ENCODE results near the gene SHANK2.

The SHANK2 gene

GRCh38 chr11:71218789-71219499 is 33.4 kb downstream of the SHANK2 start:
- no peak overlapping the region for H3K4me2 ChIP-seq (ENCODE audit: low read length)
- H4K12ac ChIP-seq (ENCODE audit: low read depth, low read length) = no peak overlapping the region
- H3K23ac ChIP-seq (ENCODE audit: low read length) = no peak overlapping the region
- no peaks in the 10 kb centered on the region for H3K79me1 ChIP-seq (ENCODE audit: low read length)
- no peaks in the 10 kb centered on the region for H3K9me3 ChIP-seq (ENCODE audit: insufficient read depth, low read depth, low read length)
- no peak overlapping the region for H2AFZ ChIP-seq (ENCODE audit: insufficient read depth, low read length, poor library complexity)
- H3K36me3 ChIP-seq (ENCODE audit: control insufficient read depth in 1 of 2, insufficient read depth in 2 of 2, low read length in 2 of 2) = peaks cover 12 to 14% of the 10 kb centered on the region in 2 experiments
- H3K4me3 ChIP-seq (ENCODE audit: low read depth, low read length) = no peak overlapping the region
- H2AK5ac ChIP-seq (ENCODE audit: low read length) = no peak overlapping the region
- no peak overlapping the region for H3K18ac ChIP-seq (ENCODE audit: low read length)
- H3K27ac ChIP-seq (ENCODE audit: low read depth, low read length) = no peak overlapping the region
- no peak overlapping the region for H2BK12ac ChIP-seq (ENCODE audit: low read length)
- no peaks in the 10 kb centered on the region for H3K79me2 ChIP-seq (ENCODE audit: control insufficient read depth, insufficient read depth, low read length, poor library complexity)
- H3K4me1 ChIP-seq (ENCODE audit: control insufficient read depth in 1 of 2, insufficient read depth in 2 of 2, low read length in 2 of 2) = no peaks in the 10 kb centered on the region
- no peak overlapping the region for H4K8ac ChIP-seq (ENCODE audit: low read depth, low read length)
- no peak overlapping the region for H3K4ac ChIP-seq (ENCODE audit: low read depth, low read length)
- no peaks in the 10 kb centered on the region for H3K27me3 ChIP-seq (ENCODE audit: insufficient read depth, low read length)
- DNase-seq = no peak
- no peak overlapping the region for H2BK120ac ChIP-seq (ENCODE audit: insufficient read depth, low read length, poor library complexity)
- H3K9ac ChIP-seq (ENCODE audit: low read length) = no peak overlapping the region
- H2BK5ac ChIP-seq (ENCODE audit: low read depth, low read length, poor library complexity) = no peak overlapping the region
- H3K14ac ChIP-seq (ENCODE audit: low read length) = no peak overlapping the region
- no peak overlapping the region for H4K91ac ChIP-seq (ENCODE audit: low read depth, low read length)
- no CpG with 5 or more reads among the region's 10 CpGs for WGBS (ENCODE audit: extremely low coverage, insufficient coverage, insufficient read length)

- H2BK120ac ChIP-seq (ENCODE audit: insufficient read depth, low read length, poor library complexity) = no peak overlapping the region
- no peak overlapping the region for H2AK5ac ChIP-seq (ENCODE audit: low read length)
- no peaks in the 10 kb centered on the region for H3K9me3 ChIP-seq (ENCODE audit: insufficient read depth, low read depth, low read length)
- H3K79me2 ChIP-seq (ENCODE audit: control insufficient read depth, insufficient read depth, low read length, poor library complexity) = no peaks in the 10 kb centered on the region
- H2AFZ ChIP-seq (ENCODE audit: insufficient read depth, low read length, poor library complexity) = no peak overlapping the region
- H3K4me2 ChIP-seq (ENCODE audit: low read length) = no peak overlapping the region
- no peak overlapping the region for H3K14ac ChIP-seq (ENCODE audit: low read length)
- no peak overlapping the region for H3K4ac ChIP-seq (ENCODE audit: low read depth, low read length)
- no peak overlapping the region for H3K27ac ChIP-seq (ENCODE audit: low read depth, low read length)
- H3K9ac ChIP-seq (ENCODE audit: low read length) = no peak overlapping the region
- H3K4me3 ChIP-seq (ENCODE audit: low read depth, low read length) = no peak overlapping the region
- H3K79me1 ChIP-seq (ENCODE audit: low read length) = no peaks in the 10 kb centered on the region
- H3K23ac ChIP-seq (ENCODE audit: low read length) = no peak overlapping the region
- no peak overlapping the region for H4K8ac ChIP-seq (ENCODE audit: low read depth, low read length)
- no peaks in the 10 kb centered on the region for H3K4me1 ChIP-seq (ENCODE audit: control insufficient read depth in 1 of 2, insufficient read depth in 2 of 2, low read length in 2 of 2)
- no CpG with 5 or more reads among the region's 12 CpGs for WGBS (ENCODE audit: extremely low coverage, insufficient coverage, insufficient read length)
- no peak overlapping the region for H2BK12ac ChIP-seq (ENCODE audit: low read length)
- H3K18ac ChIP-seq (ENCODE audit: low read length) = no peak overlapping the region
- H3K27me3 ChIP-seq (ENCODE audit: insufficient read depth, low read length) = no peaks in the 10 kb centered on the region
- DNase-seq = no peak
- no peak overlapping the region for H4K12ac ChIP-seq (ENCODE audit: low read depth, low read length)
- no peak overlapping the region for H2BK5ac ChIP-seq (ENCODE audit: low read depth, low read length, poor library complexity)
- H4K91ac ChIP-seq (ENCODE audit: low read depth, low read length) = no peak overlapping the region
- peaks cover 0 to 8% of the 10 kb centered on the region in 2 experiments for H3K36me3 ChIP-seq (ENCODE audit: control insufficient read depth in 1 of 2, insufficient read depth in 2 of 2, low read length in 2 of 2)
Measured at GRCh38 chr11:71215425-71215965, 36.9 kb downstream of the SHANK2 start.

DNA sequence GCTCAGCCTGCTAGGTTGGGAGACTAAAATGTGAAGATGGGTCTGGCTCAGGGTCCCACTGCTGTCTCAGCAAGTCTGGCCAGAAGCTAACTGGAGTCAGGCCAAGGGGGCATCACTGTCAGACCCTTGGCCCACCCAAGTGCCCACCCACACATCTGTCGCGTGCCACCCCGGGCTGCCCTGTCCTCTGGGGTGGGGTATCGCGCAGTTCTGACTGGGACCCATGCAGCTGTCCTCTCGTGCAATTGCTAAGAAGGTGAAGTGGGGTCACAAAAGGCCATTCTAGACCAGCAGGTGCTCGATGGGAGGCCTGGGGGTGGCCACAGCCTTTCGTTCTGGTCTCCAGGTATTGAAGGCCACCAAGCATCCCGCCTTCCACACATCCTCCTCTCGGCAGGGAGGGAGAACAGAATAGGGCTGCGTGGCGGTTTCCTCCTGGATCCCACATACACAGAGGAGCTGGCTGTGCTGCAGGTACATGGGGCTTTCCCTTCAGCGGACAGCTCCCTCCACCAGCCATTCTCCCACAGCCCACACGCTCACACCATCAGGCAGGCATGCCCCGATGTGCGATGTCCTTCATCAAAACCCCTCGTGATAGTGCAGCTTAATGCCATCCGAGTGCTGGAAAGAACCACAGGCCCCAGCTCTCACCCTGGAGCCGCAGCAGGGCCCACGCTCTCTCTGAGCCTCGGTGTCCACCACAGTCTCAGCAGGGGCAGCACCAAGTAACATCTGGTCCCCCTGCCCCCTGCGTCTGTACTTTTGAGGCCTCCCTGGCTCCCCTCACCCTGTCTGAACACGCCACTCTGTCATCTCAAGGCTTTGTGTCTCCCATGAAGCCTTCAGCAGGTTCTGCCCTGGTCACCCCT is 37.6 kb downstream of the SHANK2 start:
- no peak overlapping the region for H2BK12ac ChIP-seq (ENCODE audit: low read length)
- H3K27ac ChIP-seq (ENCODE audit: low read depth, low read length) = no peak overlapping the region
- no peak overlapping the region for H3K4ac ChIP-seq (ENCODE audit: low read depth, low read length)
- H3K4me1 ChIP-seq (ENCODE audit: control insufficient read depth in 1 of 2, insufficient read depth in 2 of 2, low read length in 2 of 2) = no peaks in the 10 kb centered on the region
- H2AK5ac ChIP-seq (ENCODE audit: low read length) = no peak overlapping the region
- H2BK120ac ChIP-seq (ENCODE audit: insufficient read depth, low read length, poor library complexity) = no peak overlapping the region
- no peak for DNase-seq
- H4K91ac ChIP-seq (ENCODE audit: low read depth, low read length) = no peak overlapping the region
- no peak overlapping the region for H3K4me2 ChIP-seq (ENCODE audit: low read length)
- no peak overlapping the region for H2BK5ac ChIP-seq (ENCODE audit: low read depth, low read length, poor library complexity)
- no peak overlapping the region for H2AFZ ChIP-seq (ENCODE audit: insufficient read depth, low read length, poor library complexity)
- no peak overlapping the region for H4K8ac ChIP-seq (ENCODE audit: low read depth, low read length)
- WGBS (ENCODE audit: extremely low coverage, insufficient coverage, insufficient read length) = no CpG with 5 or more reads among the region's 23 CpGs
- H3K14ac ChIP-seq (ENCODE audit: low read length) = no peak overlapping the region
- no peaks in the 10 kb centered on the region for H3K79me1 ChIP-seq (ENCODE audit: low read length)
- H3K9ac ChIP-seq (ENCODE audit: low read length) = no peak overlapping the region
- H3K79me2 ChIP-seq (ENCODE audit: control insufficient read depth, insufficient read depth, low read length, poor library complexity) = no peaks in the 10 kb centered on the region
- no peak overlapping the region for H3K4me3 ChIP-seq (ENCODE audit: low read depth, low read length)
- H4K12ac ChIP-seq (ENCODE audit: low read depth, low read length) = no peak overlapping the region
- H3K36me3 ChIP-seq (ENCODE audit: control insufficient read depth in 1 of 2, insufficient read depth in 2 of 2, low read length in 2 of 2) = peaks cover 0 to 9% of the 10 kb centered on the region in 2 experiments
- H3K18ac ChIP-seq (ENCODE audit: low read length) = no peak overlapping the region
- H3K27me3 ChIP-seq (ENCODE audit: insufficient read depth, low read length) = no peaks in the 10 kb centered on the region
- H3K23ac ChIP-seq (ENCODE audit: low read length) = no peak overlapping the region
- no peaks in the 10 kb centered on the region for H3K9me3 ChIP-seq (ENCODE audit: insufficient read depth, low read depth, low read length)

DNA sequence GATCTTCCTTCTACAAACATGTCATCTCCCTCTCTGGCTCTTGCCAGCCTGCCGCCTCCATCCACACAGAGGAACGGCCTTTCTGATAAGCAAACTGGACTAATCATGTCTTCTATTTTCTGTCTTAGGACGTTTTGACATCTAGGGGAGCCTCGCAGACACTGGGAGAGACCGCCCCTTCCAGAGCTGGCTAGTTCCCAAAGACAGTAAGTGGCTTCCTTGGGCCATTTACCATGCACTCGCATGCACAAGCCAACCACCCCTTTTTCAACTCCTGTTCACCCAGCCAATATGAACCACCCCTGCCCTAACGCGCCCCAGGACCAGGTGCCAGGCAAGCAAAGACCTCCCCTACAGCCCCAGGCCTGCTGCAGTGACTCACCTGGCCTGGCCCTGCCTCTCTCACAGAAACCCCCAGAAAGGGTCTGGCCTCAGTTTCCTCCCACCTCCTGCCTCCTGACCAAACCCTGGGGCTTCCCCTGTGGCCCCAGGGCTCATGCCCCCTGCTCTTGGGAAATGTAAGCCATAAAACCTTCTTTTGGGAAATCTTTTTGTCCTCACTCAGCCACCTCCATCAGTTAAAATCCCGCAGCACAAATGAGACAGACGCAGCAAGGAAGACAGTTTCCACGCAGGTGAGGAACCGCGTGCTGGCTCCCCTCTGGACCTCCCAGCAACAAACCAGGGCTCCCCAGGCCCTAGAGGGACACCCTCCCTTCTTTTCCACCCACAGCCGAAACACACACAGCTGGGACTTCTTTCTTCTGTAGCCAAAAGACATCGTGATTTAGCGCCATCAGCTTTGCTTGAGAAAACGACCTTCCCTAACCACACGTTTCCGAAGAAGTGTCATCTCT is 38.5 kb downstream of the SHANK2 start:
- no peaks in the 10 kb centered on the region for H3K4me1 ChIP-seq (ENCODE audit: control insufficient read depth in 1 of 2, insufficient read depth in 2 of 2, low read length in 2 of 2)
- no peak overlapping the region for H2AK5ac ChIP-seq (ENCODE audit: low read length)
- no peak overlapping the region for H2BK12ac ChIP-seq (ENCODE audit: low read length)
- no peak overlapping the region for H2BK5ac ChIP-seq (ENCODE audit: low read depth, low read length, poor library complexity)
- no peaks in the 10 kb centered on the region for H3K27me3 ChIP-seq (ENCODE audit: insufficient read depth, low read length)
- H2AFZ ChIP-seq (ENCODE audit: insufficient read depth, low read length, poor library complexity) = no peak overlapping the region
- DNase-seq = no peak
- no peak overlapping the region for H4K12ac ChIP-seq (ENCODE audit: low read depth, low read length)
- no peak overlapping the region for H3K9ac ChIP-seq (ENCODE audit: low read length)
- H3K9me3 ChIP-seq (ENCODE audit: insufficient read depth, low read depth, low read length) = no peaks in the 10 kb centered on the region
- H3K36me3 ChIP-seq (ENCODE audit: control insufficient read depth in 1 of 2, insufficient read depth in 2 of 2, low read length in 2 of 2) = peaks cover 0 to 16% of the 10 kb centered on the region in 2 experiments
- H3K79me1 ChIP-seq (ENCODE audit: low read length) = no peaks in the 10 kb centered on the region
- no peak overlapping the region for H3K23ac ChIP-seq (ENCODE audit: low read length)
- no peak overlapping the region for H3K4me3 ChIP-seq (ENCODE audit: low read depth, low read length)
- no peak overlapping the region for H3K4ac ChIP-seq (ENCODE audit: low read depth, low read length)
- WGBS (ENCODE audit: extremely low coverage, insufficient coverage, insufficient read length) = no CpG with 5 or more reads among the region's 19 CpGs
- no peak overlapping the region for H3K4me2 ChIP-seq (ENCODE audit: low read length)
- no peak overlapping the region for H4K8ac ChIP-seq (ENCODE audit: low read depth, low read length)
- no peak overlapping the region for H3K27ac ChIP-seq (ENCODE audit: low read depth, low read length)
- H3K79me2 ChIP-seq (ENCODE audit: control insufficient read depth, insufficient read depth, low read length, poor library complexity) = no peaks in the 10 kb centered on the region
- no peak overlapping the region for H3K18ac ChIP-seq (ENCODE audit: low read length)
- H3K14ac ChIP-seq (ENCODE audit: low read length) = no peak overlapping the region
- H4K91ac ChIP-seq (ENCODE audit: low read depth, low read length) = no peak overlapping the region
- no peak overlapping the region for H2BK120ac ChIP-seq (ENCODE audit: insufficient read depth, low read length, poor library complexity)

All from trophoblast cell (in vitro differentiated cells and primary cell).